Ishikawa (cell line): ENCODE results near the gene COMT.
A peak's percentile ranks its signal among the peaks of the same experiment; 100 is the strongest.

ENCODE experiments used
- CEBPB ChIP-seq: IDR thresholded peaks from 2 replicates; pipeline ENCODE4 v1.6.1; 2012
- CREB1 ChIP-seq: IDR thresholded peaks from 2 replicates; pipeline ENCODE4 v1.6.1; 2012; ENCODE audit warnings: low read depth
- EGR1 ChIP-seq: IDR thresholded peaks from 2 replicates; pipeline ENCODE4 v1.6.1; 2012
- EP300 ChIP-seq: IDR thresholded peaks from 2 replicates; pipeline ENCODE4 v1.6.1; 2012; ENCODE audit warnings: borderline replicate concordance
- FOXM1 ChIP-seq: IDR thresholded peaks from 2 replicates; pipeline ENCODE4 v1.6.1; 2012; ENCODE audit warnings: low read depth, borderline replicate concordance
- MAX ChIP-seq: IDR thresholded peaks from 2 replicates; pipeline ENCODE4 v1.6.1; 2012
- NFIC ChIP-seq: IDR thresholded peaks from 2 replicates; pipeline ENCODE4 v1.6.1; 2012
- RAD21 ChIP-seq: IDR thresholded peaks from 2 replicates; pipeline ENCODE4 v1.6.1; 2012; ENCODE audit warnings: low read depth
- TAF1 ChIP-seq: IDR thresholded peaks from 2 replicates; pipeline ENCODE4 v1.6.1; 2012; ENCODE audit warnings: low read depth, mild to moderate bottlenecking
- TCF12 ChIP-seq: IDR thresholded peaks from 2 replicates; pipeline ENCODE4 v1.6.1; 2012; ENCODE audit warnings: low read depth
- TEAD4 ChIP-seq: IDR thresholded peaks from 2 replicates; pipeline ENCODE4 v1.6.1; 2012
- USF1 ChIP-seq: IDR thresholded peaks from 2 replicates; pipeline ENCODE4 v1.6.1; 2012
- YY1 ChIP-seq: IDR thresholded peaks from 2 replicates; pipeline ENCODE4 v1.6.1; 2012; ENCODE audit warnings: low read depth
- ZBTB7A ChIP-seq: IDR thresholded peaks from 2 replicates; pipeline ENCODE4 v1.6.1; 2012; ENCODE audit warnings: low read depth
- TF ChIP-seq, protein P1 (sequence below): IDR thresholded peaks from 2 replicates; pipeline ENCODE4 v1.6.1; 2012; ENCODE audit warnings: low read depth, mild to moderate bottlenecking

COMT gene

DNA sequence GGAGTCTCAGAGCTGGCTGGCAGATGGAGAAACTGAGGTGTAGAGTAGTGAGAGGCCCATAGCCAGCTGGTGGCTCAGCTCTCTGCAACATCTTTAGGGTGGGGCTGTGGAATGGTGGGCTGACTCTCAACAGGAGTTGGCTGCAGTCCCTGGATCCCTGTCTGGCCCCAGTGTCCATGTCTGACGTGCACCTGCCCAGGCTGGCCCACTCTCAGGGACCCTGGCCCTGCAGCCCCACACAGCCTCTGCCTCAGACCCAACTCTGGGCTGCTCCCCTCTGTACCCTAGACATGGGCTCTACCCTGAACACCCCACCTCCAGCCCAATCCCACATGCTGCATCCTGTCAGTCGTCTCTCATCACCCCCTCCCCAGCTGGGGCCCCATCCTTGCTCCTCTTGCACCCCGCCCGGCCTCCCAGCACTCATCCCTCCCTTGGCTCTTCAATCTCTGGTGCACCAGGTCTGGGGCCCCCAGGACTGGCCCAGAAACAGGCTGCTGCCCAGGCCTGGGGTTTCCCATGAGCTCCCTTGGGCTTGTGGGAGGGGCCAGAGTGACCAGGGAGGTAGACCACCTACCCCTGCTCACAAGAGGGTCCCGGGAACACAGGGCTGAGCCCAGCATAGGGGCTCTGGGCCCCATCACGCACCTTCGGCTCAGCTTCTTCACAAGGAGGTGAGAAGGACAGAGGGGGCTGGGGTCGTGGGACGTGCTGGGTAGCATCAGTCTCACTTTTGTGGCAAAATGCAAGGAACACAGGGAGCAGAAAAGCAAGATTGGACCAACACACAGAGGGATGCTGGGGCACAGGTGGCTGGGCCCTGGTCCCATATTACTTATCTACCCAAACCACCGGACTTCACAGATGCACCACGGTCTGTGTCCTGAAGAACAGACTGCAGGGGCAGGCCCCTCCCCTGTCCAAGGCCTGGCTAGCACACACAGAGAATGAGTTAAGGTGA is 43.6 kb downstream of the COMT start:
- TF ChIP-seq TAF1 (no peak), RAD21 (no peak), EP300 (no peak), CREB1 (no peak), TEAD4 (no peak), ZBTB7A (no peak), NFIC (no peak), TCF12 (no peak), EGR1 (no peak), USF1 (no peak), YY1 (no peak), MAX (no peak)

GRCh38 chr22:19986011-19986409 is 44.4 kb downstream of the COMT start:
- TF ChIP-seq NFIC (no peak), RAD21 (no peak), CREB1 (no peak), EP300 (no peak), YY1 (no peak), TAF1 (no peak), ZBTB7A (no peak), FOXM1 (no peak)
- TF ChIP-seq, protein P1, sequence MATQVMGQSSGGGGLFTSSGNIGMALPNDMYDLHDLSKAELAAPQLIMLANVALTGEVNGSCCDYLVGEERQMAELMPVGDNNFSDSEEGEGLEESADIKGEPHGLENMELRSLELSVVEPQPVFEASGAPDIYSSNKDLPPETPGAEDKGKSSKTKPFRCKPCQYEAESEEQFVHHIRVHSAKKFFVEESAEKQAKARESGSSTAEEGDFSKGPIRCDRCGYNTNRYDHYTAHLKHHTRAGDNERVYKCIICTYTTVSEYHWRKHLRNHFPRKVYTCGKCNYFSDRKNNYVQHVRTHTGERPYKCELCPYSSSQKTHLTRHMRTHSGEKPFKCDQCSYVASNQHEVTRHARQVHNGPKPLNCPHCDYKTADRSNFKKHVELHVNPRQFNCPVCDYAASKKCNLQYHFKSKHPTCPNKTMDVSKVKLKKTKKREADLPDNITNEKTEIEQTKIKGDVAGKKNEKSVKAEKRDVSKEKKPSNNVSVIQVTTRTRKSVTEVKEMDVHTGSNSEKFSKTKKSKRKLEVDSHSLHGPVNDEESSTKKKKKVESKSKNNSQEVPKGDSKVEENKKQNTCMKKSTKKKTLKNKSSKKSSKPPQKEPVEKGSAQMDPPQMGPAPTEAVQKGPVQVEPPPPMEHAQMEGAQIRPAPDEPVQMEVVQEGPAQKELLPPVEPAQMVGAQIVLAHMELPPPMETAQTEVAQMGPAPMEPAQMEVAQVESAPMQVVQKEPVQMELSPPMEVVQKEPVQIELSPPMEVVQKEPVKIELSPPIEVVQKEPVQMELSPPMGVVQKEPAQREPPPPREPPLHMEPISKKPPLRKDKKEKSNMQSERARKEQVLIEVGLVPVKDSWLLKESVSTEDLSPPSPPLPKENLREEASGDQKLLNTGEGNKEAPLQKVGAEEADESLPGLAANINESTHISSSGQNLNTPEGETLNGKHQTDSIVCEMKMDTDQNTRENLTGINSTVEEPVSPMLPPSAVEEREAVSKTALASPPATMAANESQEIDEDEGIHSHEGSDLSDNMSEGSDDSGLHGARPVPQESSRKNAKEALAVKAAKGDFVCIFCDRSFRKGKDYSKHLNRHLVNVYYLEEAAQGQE: no peak

GRCh38 chr22:19986410-19987341 is 45.1 kb downstream of the COMT start:
- peak; percentile 91 for TF ChIP-seq USF1
- TF ChIP-seq MAX: peak; percentile 38
- TF ChIP-seq ZBTB7A: peak; percentile 80; the same call in 1 of the 2 replicates
- TF ChIP-seq FOXM1: no peak
- TF ChIP-seq RAD21: no peak
- TF ChIP-seq EP300: no peak
- peak; percentile 67 for TF ChIP-seq TAF1
- TF ChIP-seq TCF12: 0 out of 2 replicates have a peak, but pooled peaks have one; percentile 36
- TF ChIP-seq CREB1: no peak
- peak; percentile 79 for TF ChIP-seq NFIC
- no peak for TF ChIP-seq TEAD4
- TF ChIP-seq YY1: 0 out of 2 replicates have a peak, but pooled peaks have one; percentile 22
- peak; percentile 67 for TF ChIP-seq EGR1
- TF ChIP-seq, protein P1: peak; percentile 46; the same call in 1 of the 2 replicates
- TF ChIP-seq CEBPB: no peak

DNA sequence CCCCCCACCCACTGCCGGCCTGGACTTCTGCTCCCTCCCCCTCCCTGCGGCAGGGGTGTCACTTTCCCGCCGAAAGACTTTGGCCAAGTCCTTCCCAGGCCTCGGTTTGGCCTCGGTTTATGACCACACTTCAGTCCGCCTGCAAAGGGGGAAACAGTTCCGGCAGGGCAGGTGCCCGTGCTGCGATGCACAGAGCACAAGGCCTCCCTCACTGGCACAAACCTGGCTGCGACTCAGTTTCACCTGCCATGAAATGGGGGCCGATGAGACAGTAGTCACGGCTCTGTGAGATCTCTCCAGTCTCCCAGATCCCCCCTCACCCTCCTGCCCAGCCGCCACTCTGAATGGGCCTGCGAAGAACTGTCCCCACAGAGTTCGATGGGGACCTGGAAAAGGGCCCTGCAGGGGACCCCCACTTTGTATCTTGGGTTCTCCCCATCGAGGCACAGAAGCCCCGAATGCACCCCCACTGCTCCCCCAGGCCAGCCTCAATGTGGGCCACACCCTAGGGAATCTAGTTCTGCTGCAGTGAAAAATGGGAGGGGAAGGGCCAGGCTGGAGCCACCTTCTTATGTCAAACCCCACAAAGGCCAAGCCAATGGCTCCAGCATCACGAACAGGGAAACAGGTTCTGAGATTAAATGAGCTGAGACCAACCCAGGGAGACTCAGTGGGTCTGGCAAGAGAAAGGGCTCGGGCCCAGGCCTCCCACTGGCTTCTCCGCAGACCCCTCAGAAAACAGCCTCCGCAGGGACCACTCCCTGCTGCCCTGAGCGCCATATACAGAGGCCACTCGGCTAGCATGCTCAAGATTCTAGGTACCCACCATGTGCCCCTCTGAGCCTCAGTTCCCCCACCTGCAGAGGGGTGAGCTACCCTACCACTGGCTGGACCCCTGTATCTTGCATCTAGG is 46.1 kb downstream of the COMT start:
- TF ChIP-seq ZBTB7A: no peak
- no peak for TF ChIP-seq FOXM1
- TF ChIP-seq TEAD4: no peak
- no peak for TF ChIP-seq EP300
- no peak for TF ChIP-seq RAD21
- TF ChIP-seq USF1: no peak
- no peak for TF ChIP-seq TAF1
- no peak for TF ChIP-seq NFIC
- TF ChIP-seq, protein P1: no peak
- TF ChIP-seq YY1: no peak
- TF ChIP-seq EGR1: no peak
- no peak for TF ChIP-seq TCF12
- no peak for TF ChIP-seq CREB1
- TF ChIP-seq CEBPB: no peak
- no peak for TF ChIP-seq MAX
